H1 (cell line): ENCODE results near the gene RPN2. TPM values are rescaled to one million over a fixed set of nuclear protein-coding genes. Genes with fewer than 3 reads are reported as not detected.

Source experiments
- CTCF ChIA-PET: fragments of 300-600 bp; sonication (Branson Sonifier 250); formaldehyde crosslinking; loops from one replicate; lab custom pipeline; 2021; ENCODE audit not compliant: partially characterized antibody; lab: Charles Lee
- POLR2A ChIA-PET: fragments of 300-600 bp; sonication (Branson Sonifier 250); formaldehyde crosslinking; loops from one replicate; lab custom pipeline; 2021; ENCODE audit warnings: inconsistent platforms; ENCODE audit not compliant: partially characterized antibody; lab: Charles Lee
- DNase-seq, 2 experiments: peaks; one replicate each; pipeline versions ENCODE4 v3.0.0 to v3.0.0-alpha.2; 2010 to 2022; ENCODE audit warnings: low spot score in 2 of 2, low read depth in 1 of 2, mixed read lengths in 1 of 2
- FAIRE-seq: peaks from 2 replicates; lab custom pipeline; 2011; peaks lifted over from hg19 to GRCh38; lab: Jason Lieb, UNC
- H2AFZ ChIP-seq: 2 replicates; pipeline ENCODE4 v1.8.1; 2012; ENCODE audit warnings: low read length, inconsistent platforms
- H2AK5ac ChIP-seq: 2 replicates; pipeline ENCODE4 v1.6.1; 2013; ENCODE audit warnings: low read depth, low read length
- H2BK120ac ChIP-seq: replicated peaks from 2 replicates; pipeline ENCODE3; 2013; ENCODE audit warnings: low read depth, low read length, inconsistent platforms
- H2BK12ac ChIP-seq: 2 replicates; pipeline ENCODE4 v1.6.1; 2013; ENCODE audit warnings: low read depth, low read length
- H2BK15ac ChIP-seq: 2 replicates; pipeline ENCODE4 v1.6.1; 2013; ENCODE audit warnings: low read length
- H2BK20ac ChIP-seq: 2 replicates; pipeline ENCODE4 v1.6.1; 2013; ENCODE audit warnings: low read length
- H2BK5ac ChIP-seq: 2 replicates; pipeline ENCODE4 v1.6.1; 2013; ENCODE audit warnings: low read depth, low read length
- H3K14ac ChIP-seq: 2 replicates; pipeline ENCODE4 v1.6.1; 2013; ENCODE audit warnings: inconsistent platforms; ENCODE audit not compliant: insufficient read length
- H3K18ac ChIP-seq: 2 replicates; pipeline ENCODE4 v1.6.1; 2013; ENCODE audit warnings: low read length; ENCODE audit errors: extremely low read depth
- H3K23ac ChIP-seq: 2 replicates; pipeline ENCODE4 v1.6.1; 2013; ENCODE audit warnings: inconsistent platforms; ENCODE audit not compliant: insufficient read length
- H3K23me2 ChIP-seq: 2 replicates; pipeline ENCODE4 v1.6.1; 2013; ENCODE audit warnings: low read depth, low read length
- H3K27ac ChIP-seq: 2 replicates; pipeline ENCODE4 v1.6.1; 2011; ENCODE audit warnings: low read depth, low read length, inconsistent platforms
- H3K27me3 ChIP-seq, 4 experiments: replicated peaks in 1 of 4; 1 replicate in 1 of 4; 2 replicates in 3 of 4; pipeline versions ENCODE4 v1.6.1 to v1.8.1; 2011 to 2013; ENCODE audit warnings: low read length in 3 of 4, mild to moderate bottlenecking in 3 of 4, inconsistent platforms in 2 of 4, mixed read lengths in 2 of 4, moderate library complexity in 1 of 4; ENCODE audit not compliant: control insufficient read depth in 3 of 4, insufficient read depth in 3 of 4; ENCODE audit errors: extremely low read depth in 1 of 4
- H3K36me3 ChIP-seq, 4 experiments: 2 replicates each; pipeline versions ENCODE4 v1.6.1 to v1.8.1; 2011 to 2013; ENCODE audit warnings: mild to moderate bottlenecking in 4 of 4, low read length in 3 of 4, moderate library complexity in 2 of 4, control low read depth in 1 of 4, inconsistent platforms in 1 of 4; ENCODE audit not compliant: insufficient read depth in 4 of 4, control insufficient read depth in 2 of 4
- H3K4ac ChIP-seq: replicated peaks from 2 replicates; pipeline ENCODE3; 2013; ENCODE audit warnings: low read length, low read depth, mixed read lengths, inconsistent platforms; ENCODE audit not compliant: insufficient read length
- H3K4me1 ChIP-seq, 4 experiments: replicated peaks in 1 of 4; 1 replicate in 1 of 4; 2 replicates in 3 of 4; pipeline versions ENCODE4 v1.6.1 to v1.8.1; 2011 to 2013; ENCODE audit warnings: low read length in 3 of 4, inconsistent platforms in 2 of 4, mixed read lengths in 1 of 4; ENCODE audit not compliant: insufficient read depth in 4 of 4, control insufficient read depth in 3 of 4
- H3K4me2 ChIP-seq, 2 experiments: 2 replicates each; pipeline versions ENCODE4 v1.6.1 to v1.8.1; 2011 to 2013; ENCODE audit warnings: low read depth in 2 of 2, low read length in 2 of 2, control low read depth in 1 of 2, inconsistent platforms in 1 of 2, mild to moderate bottlenecking in 1 of 2; ENCODE audit not compliant: insufficient read depth in 1 of 2
- H3K4me3 ChIP-seq, 4 experiments: fragments of 200-600, 300-600 bp in 1 of 4; sonication (generic), shearing (Covaris generic), sonication (Bioruptor Twin) in 1 of 4; 2 replicates each; pipeline versions ENCODE4 v1.5.1 to v1.8.1; 2011 to 2016; ENCODE audit warnings: low read length in 4 of 4, low read depth in 3 of 4, control low read depth in 2 of 4, inconsistent platforms in 2 of 4, mild to moderate bottlenecking in 2 of 4, mixed read lengths in 1 of 4, moderate library complexity in 1 of 4; ENCODE audit not compliant: insufficient read depth in 2 of 4; ENCODE audit errors: extremely low read depth in 1 of 4
- H3K56ac ChIP-seq: replicated peaks from 2 replicates; pipeline ENCODE3; 2013; ENCODE audit warnings: low read depth, mild to moderate bottlenecking, mixed read lengths, low read length, inconsistent platforms; ENCODE audit not compliant: insufficient read length
- H3K79me1 ChIP-seq: 2 replicates; pipeline ENCODE4 v1.6.1; 2013; ENCODE audit warnings: low read depth, low read length, control low read depth
- H3K79me2 ChIP-seq, 2 experiments: 2 replicates each; pipeline versions ENCODE4 v1.6.1 to v1.8.1; 2012 to 2013; ENCODE audit warnings: low read length in 2 of 2, mild to moderate bottlenecking in 2 of 2, inconsistent platforms in 1 of 2; ENCODE audit not compliant: insufficient read depth in 2 of 2, control insufficient read depth in 1 of 2
- H3K9ac ChIP-seq, 4 experiments: replicated peaks in 1 of 4; 1 replicate in 1 of 4; 2 replicates in 3 of 4; pipeline versions ENCODE4 v1.6.1 to v1.8.1; 2011 to 2013; ENCODE audit warnings: low read depth in 3 of 4, low read length in 3 of 4, control low read depth in 2 of 4, mild to moderate bottlenecking in 2 of 4, moderate library complexity in 2 of 4, inconsistent platforms in 1 of 4; ENCODE audit errors: extremely low read depth in 1 of 4
- H3K9me3 ChIP-seq, 2 experiments: 2 replicates each; pipeline versions ENCODE4 v1.6.1 to v1.8.1; 2012 to 2013; ENCODE audit warnings: mild to moderate bottlenecking in 2 of 2, moderate library complexity in 2 of 2, control low read depth in 1 of 2, inconsistent platforms in 1 of 2, low read depth in 1 of 2, low read length in 1 of 2, mixed read lengths in 1 of 2; ENCODE audit not compliant: insufficient read depth in 2 of 2
- H4K20me1 ChIP-seq, 2 experiments: replicated peaks in 1 of 2; 2 replicates each; pipeline versions ENCODE3 to v1.8.1; 2011 to 2013; ENCODE audit warnings: inconsistent platforms in 2 of 2, low read length in 2 of 2, mild to moderate bottlenecking in 1 of 2; ENCODE audit not compliant: insufficient read depth in 2 of 2, control insufficient read depth in 1 of 2
- H4K5ac ChIP-seq: 2 replicates; pipeline ENCODE4 v1.6.1; 2013; ENCODE audit warnings: low read length, low read depth, mixed read lengths, inconsistent platforms; ENCODE audit not compliant: insufficient read length
- H4K8ac ChIP-seq: 2 replicates; pipeline ENCODE4 v1.8.0; 2013; ENCODE audit warnings: mild to moderate bottlenecking, moderate library complexity, low read length, inconsistent platforms; ENCODE audit not compliant: insufficient read depth; ENCODE audit errors: extremely low read depth
- H4K91ac ChIP-seq: replicated peaks from 2 replicates; pipeline ENCODE3; 2013; ENCODE audit warnings: low read length, mixed read lengths, inconsistent platforms; ENCODE audit not compliant: insufficient read length
- EGR1 ChIP-seq: IDR thresholded peaks from 2 replicates; pipeline ENCODE4 v1.6.1; 2011; ENCODE audit warnings: low read depth, low read length, borderline replicate concordance
- GABPA ChIP-seq: IDR thresholded peaks from 2 replicates; pipeline ENCODE4 v1.6.1; 2011; ENCODE audit warnings: mild to moderate bottlenecking, low read length, moderate library complexity, borderline replicate concordance; ENCODE audit not compliant: insufficient read depth
- JUND ChIP-seq: IDR thresholded peaks from 2 replicates; pipeline ENCODE4 v1.6.1; 2011; ENCODE audit warnings: mild to moderate bottlenecking, improper control_type of control experiment, low read length
- SP2 ChIP-seq: IDR thresholded peaks from 2 replicates; pipeline ENCODE4 v1.6.1; 2012; ENCODE audit warnings: mild to moderate bottlenecking, low read length, inconsistent platforms
- TAF7 ChIP-seq: optimal IDR thresholded peaks from 2 replicates; pipeline ENCODE3; 2011; ENCODE audit warnings: low read depth, mild to moderate bottlenecking, inconsistent platforms, low read length, moderate library complexity, borderline replicate concordance
- WGBS, 2 experiments: shearing (Covaris generic) in 1 of 2; methylation state at CpG; one replicate each; pipeline versions ENCODE4 v1.1.6 to v1.1.7; 2013 to 2015; ENCODE audit warnings: low lambda C conversion rate in 2 of 2, mixed read lengths in 2 of 2, inconsistent platforms in 1 of 2, low coverage in 1 of 2, missing lambda C conversion rate in 1 of 2; ENCODE audit not compliant: insufficient replicate concordance in 2 of 2, insufficient coverage in 1 of 2, insufficient read length in 1 of 2; ENCODE audit errors: extremely low coverage in 1 of 2, missing lambda C conversion rate in 1 of 2; 5-methylcytosine and 5-hydroxymethylcytosine counted together
- polyA plus RNA-seq, 7 experiments: library from polyadenylated mRNA; depleted of rRNA in 3 of 7; stranded (reverse) in 5 of 7; unstranded in 2 of 7; fragments of >200 nt in 5 of 7; fragments of 200-250 nt in 2 of 7; gene quantifications; 1 replicate in 5 of 7; 2 replicates in 1 of 7; 4 replicates in 1 of 7; pipeline versions ENCODE4 v1.2.1 to v1.2.3, GENCODE V29; 2011 to 2013; ENCODE audit warnings: missing spikeins in 2 of 7, mixed read lengths in 2 of 7
- total RNA-seq: library from RNA; stranded (reverse); fragmentation: NEBNext Ultra II Directional; extraction: Animal tissue kit (Norgen Biotek cat#: 25700); gene quantifications from 2 replicates; pipeline ENCODE4 v1.2.1, GENCODE V29; 2021
- TF ChIP-seq, protein P1 (sequence below): IDR thresholded peaks from 2 replicates; pipeline ENCODE4 v1.6.1; 2012; ENCODE audit warnings: low read length, inconsistent platforms
- TF ChIP-seq, protein P2 (sequence below): IDR thresholded peaks from 2 replicates; pipeline ENCODE4 v1.6.1; 2011; ENCODE audit warnings: low read length, improper control_type of control experiment
- TF ChIP-seq, protein P3 (sequence below), 3 experiments: IDR thresholded peaks; 1 replicate in 2 of 3; 2 replicates in 1 of 3; pipeline versions ENCODE4 v1.5.1 to v1.6.1; 2011; ENCODE audit warnings: low read length in 3 of 3, mild to moderate bottlenecking in 3 of 3, inconsistent platforms in 2 of 3, low read depth in 1 of 3, moderate library complexity in 1 of 3; ENCODE audit not compliant: insufficient read depth in 1 of 3; ENCODE audit errors: control extremely low read depth in 1 of 3

RPN2 gene
- total and polyA plus RNA-seq, 2 of the 8 experiments (the other 6 are each of a cell fraction or from before 2014, with no cell fraction given), result 236 to 379 TPM

DNA sequence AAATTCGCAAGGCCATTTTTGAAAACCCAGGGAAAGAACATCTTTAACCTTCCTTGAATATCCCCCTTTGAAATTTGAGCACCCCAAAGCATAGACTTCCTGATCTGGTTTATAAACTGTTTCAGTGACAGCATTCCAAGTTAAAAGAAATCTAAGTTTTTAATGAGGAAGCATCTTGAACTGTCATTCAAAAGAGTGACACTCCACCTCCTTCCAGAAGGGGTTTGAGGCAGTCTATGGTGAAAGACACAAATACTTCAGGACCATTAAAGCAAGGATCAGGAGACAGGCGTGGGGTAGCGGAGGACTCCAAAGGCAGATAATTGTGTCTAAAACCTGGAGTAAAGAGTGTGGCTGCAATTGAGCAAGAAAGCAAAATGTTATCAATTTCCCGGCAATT is 81.8 kb downstream of the RPN2 start:
- Histone ChIP-seq H3K18ac (no peak overlapping the region; the same call in 1 of the 2 replicates), H4K5ac (no peak overlapping the region), H3K4me3 (no peak overlapping the region), H4K20me1 (no peaks in the 10 kb centered on the region), H2BK120ac (no peak overlapping the region), H3K27ac (no peak overlapping the region), H3K27me3 (no peaks in the 10 kb centered on the region), H3K4me2 (no peak overlapping the region), H3K79me1 (no peaks in the 10 kb centered on the region), H2BK12ac (no peak overlapping the region), H2BK5ac (no peak overlapping the region), H3K23me2 (no peaks in the 10 kb centered on the region), H2BK20ac (0 out of 2 replicates have a peak overlapping the region, but pooled peaks have one; percentile 9), H3K36me3 (no peaks in the 10 kb centered on the region), H4K8ac (no peak overlapping the region), H3K4ac (no peak overlapping the region), H4K91ac (no peak overlapping the region), H3K9ac (no peak overlapping the region), H3K23ac (no peak overlapping the region), H3K9me3 (no peaks in the 10 kb centered on the region), H2AK5ac (no peak overlapping the region), H3K56ac (no peak overlapping the region), H3K14ac (no peak overlapping the region), H3K4me1 (peaks cover 0 to 15% (median 6%) of the 10 kb centered on the region in 4 experiments; a peak in 6 of 7 replicates), H2BK15ac (no peak overlapping the region), H2AFZ (no peak overlapping the region), H3K79me2 (no peaks in the 10 kb centered on the region)
- WGBS, 2 experiments, result 86% methylated on average over 4 of the region's 4 CpGs; no CpG with 5 or more reads in 1 of the 2 experiments
- ChIA-PET CTCF (interaction anchor here (0.9 to 1.5 kb wide), 2 partner anchors 17 to 274 kb away, joined by 4 to 8 read pairs; no protein-coding TSS in a partner anchor), POLR2A (interaction anchor here (1.4 kb wide), 1 partner anchor 9 kb away, joined by 3 read pairs; no protein-coding TSS in a partner anchor)
- FAIRE-seq (no peak), DNase-seq (no peak)
- TF ChIP-seq, protein P1, sequence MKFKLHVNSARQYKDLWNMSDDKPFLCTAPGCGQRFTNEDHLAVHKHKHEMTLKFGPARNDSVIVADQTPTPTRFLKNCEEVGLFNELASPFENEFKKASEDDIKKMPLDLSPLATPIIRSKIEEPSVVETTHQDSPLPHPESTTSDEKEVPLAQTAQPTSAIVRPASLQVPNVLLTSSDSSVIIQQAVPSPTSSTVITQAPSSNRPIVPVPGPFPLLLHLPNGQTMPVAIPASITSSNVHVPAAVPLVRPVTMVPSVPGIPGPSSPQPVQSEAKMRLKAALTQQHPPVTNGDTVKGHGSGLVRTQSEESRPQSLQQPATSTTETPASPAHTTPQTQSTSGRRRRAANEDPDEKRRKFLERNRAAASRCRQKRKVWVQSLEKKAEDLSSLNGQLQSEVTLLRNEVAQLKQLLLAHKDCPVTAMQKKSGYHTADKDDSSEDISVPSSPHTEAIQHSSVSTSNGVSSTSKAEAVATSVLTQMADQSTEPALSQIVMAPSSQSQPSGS, result no peak
- TF ChIP-seq SP2 (no peak), GABPA (no peak), JUND (no peak), TAF7 (no peak), EGR1 (no peak)
- TF ChIP-seq, protein P2, sequence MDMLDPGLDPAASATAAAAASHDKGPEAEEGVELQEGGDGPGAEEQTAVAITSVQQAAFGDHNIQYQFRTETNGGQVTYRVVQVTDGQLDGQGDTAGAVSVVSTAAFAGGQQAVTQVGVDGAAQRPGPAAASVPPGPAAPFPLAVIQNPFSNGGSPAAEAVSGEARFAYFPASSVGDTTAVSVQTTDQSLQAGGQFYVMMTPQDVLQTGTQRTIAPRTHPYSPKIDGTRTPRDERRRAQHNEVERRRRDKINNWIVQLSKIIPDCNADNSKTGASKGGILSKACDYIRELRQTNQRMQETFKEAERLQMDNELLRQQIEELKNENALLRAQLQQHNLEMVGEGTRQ, result no peak
- TF ChIP-seq, protein P3, sequence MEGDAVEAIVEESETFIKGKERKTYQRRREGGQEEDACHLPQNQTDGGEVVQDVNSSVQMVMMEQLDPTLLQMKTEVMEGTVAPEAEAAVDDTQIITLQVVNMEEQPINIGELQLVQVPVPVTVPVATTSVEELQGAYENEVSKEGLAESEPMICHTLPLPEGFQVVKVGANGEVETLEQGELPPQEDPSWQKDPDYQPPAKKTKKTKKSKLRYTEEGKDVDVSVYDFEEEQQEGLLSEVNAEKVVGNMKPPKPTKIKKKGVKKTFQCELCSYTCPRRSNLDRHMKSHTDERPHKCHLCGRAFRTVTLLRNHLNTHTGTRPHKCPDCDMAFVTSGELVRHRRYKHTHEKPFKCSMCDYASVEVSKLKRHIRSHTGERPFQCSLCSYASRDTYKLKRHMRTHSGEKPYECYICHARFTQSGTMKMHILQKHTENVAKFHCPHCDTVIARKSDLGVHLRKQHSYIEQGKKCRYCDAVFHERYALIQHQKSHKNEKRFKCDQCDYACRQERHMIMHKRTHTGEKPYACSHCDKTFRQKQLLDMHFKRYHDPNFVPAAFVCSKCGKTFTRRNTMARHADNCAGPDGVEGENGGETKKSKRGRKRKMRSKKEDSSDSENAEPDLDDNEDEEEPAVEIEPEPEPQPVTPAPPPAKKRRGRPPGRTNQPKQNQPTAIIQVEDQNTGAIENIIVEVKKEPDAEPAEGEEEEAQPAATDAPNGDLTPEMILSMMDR (IDR thresholded peaks at IDR 0.05; ENCODE audit: control extremely low read depth in 1 of 3, insufficient read depth in 1 of 3, low read depth in 1 of 3, low read length in 3 of 3), result no peak
